RWPE1 (cell line): ENCODE measurements around the gene NELFB.
A peak's percentile ranks its signal among the peaks of the same experiment; 100 is the strongest.

Source experiments
- CTCF ChIA-PET: fragments of 350-600 bp; sonication (Branson Sonifier 250); formaldehyde crosslinking; extraction: SDS; loops from one replicate; lab custom pipeline; 2021; lab: Yijun Ruan, JAX
- POLR2A ChIA-PET: fragments of 400-600 bp; formaldehyde crosslinking; extraction: SDS; loops from one replicate; lab custom pipeline; 2020; ENCODE audit warnings: antibody characterized with exemption; ENCODE audit not compliant: low non-redundant PET; lab: Yijun Ruan, JAX
- DNase-seq: peaks from one replicate; pipeline ENCODE4 v3.0.0; 2012; ENCODE audit warnings: low spot score
- H3K27ac ChIP-seq: fragments of 450-650 bp; 2 replicates; pipeline ENCODE4 v1.5.1; 2017
- CTCF ChIP-seq: fragments of 450-650 bp; conservative IDR thresholded peaks from 2 replicates; pipeline ENCODE4 v1.5.1; 2017; ENCODE audit warnings: low read depth, mild to moderate bottlenecking

NELFB gene

DNA sequence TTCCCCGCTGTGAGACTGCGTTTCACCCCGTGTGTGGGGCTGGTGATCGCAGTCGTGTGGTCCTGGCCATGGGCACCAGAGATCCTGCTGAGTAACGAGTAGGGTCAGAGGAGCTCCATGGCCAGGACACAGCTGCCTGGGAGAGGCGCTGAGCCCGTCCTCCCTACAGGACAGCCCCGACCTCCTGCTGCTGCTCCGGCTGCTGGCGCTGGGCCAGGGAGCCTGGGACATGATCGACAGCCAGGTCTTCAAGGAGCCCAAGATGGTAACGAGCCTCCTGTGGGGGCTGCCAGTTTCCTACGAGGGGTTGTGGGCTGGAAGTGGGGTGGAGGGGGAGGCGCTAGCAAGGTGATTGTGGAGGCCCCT lies 11.0 kb downstream of the NELFB start:
- ChIA-PET CTCF (interaction anchor here (1.3 kb wide), 1 partner anchor 10 kb away, joined by 4 read pairs; no protein-coding TSS in a partner anchor), POLR2A (no interaction called here)
- peak overlapping the region; percentile 94 for H3K27ac ChIP-seq
- DNase-seq, result no peak
- TF ChIP-seq CTCF, result no peak

DNA sequence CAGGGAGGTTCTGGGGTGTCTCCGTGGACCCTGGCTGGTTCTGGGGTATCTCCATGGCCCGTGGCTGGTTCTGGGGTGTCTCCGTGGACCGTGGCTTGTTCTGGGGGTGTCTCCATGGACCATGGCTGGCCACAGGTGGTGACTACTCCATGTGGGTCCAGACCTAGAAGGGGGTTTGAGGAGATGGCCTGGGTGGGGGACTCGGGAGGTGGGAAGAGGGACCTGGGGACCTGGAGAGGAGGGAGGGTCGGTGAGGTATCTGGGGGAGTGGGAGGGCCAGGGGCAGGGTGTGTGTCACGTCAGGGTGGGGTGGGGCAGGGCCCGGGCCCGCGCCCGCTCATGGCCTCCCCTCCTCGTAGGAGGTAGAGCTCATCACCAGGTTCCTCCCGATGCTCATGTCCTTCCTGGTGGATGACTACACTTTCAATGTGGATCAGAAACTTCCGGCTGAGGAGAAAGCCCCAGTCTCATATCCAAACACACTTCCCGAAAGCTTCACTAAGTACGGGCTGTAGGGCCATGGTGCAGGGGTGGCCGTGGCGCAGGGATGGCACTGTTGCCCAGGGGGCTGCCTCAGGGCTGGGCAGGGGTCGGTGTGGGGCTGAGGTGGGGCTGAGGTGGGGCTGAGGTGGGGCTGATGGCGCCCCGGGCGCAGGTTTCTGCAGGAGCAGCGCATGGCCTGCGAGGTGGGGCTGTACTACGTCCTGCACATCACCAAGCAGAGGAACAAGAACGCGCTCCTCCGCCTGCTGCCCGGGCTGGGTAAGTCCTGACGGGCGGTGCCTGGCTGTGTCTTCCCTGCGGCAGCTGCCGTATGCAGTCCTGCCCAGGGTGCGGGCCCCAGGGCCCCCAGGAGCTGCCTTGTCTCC lies 11.7 kb downstream of the NELFB start:
- H3K27ac ChIP-seq, result peak overlapping the region; percentile 94
- POLR2A ChIA-PET, result interaction anchor here (0.6 kb wide), 1 partner anchor 12 kb away, joined by 3 read pairs; no protein-coding TSS in a partner anchor
- CTCF ChIA-PET, result interaction anchor here (1.3 kb wide), 1 partner anchor 10 kb away, joined by 4 read pairs; no protein-coding TSS in a partner anchor
- no peak for TF ChIP-seq CTCF
- no peak for DNase-seq

- H3K27ac ChIP-seq, result peak overlapping the region; percentile 94
- ChIA-PET POLR2A (interaction anchor here (0.6 kb wide), 1 partner anchor 178 kb away, joined by 4 read pairs; no protein-coding TSS in a partner anchor), CTCF (no interaction called here)
- no peak for TF ChIP-seq CTCF
- DNase-seq, result no peak
Observed at GRCh38 chr9:137267933-137268355, 12.8 kb downstream of the NELFB start.

- POLR2A ChIA-PET, result interaction anchor here (0.6 kb wide), 1 partner anchor 178 kb away, joined by 4 read pairs; no protein-coding TSS in a partner anchor
- no peak for DNase-seq
- CTCF ChIA-PET, result interaction anchor here (1.1 kb wide), 1 partner anchor 34 kb away, joined by 3 read pairs; no protein-coding TSS in a partner anchor
- no peak for TF ChIP-seq CTCF
- H3K27ac ChIP-seq, result peak overlapping the region; percentile 94
Observed at GRCh38 chr9:137268538-137269201, 13.5 kb downstream of the NELFB start.

- CTCF ChIA-PET, result interaction anchor here (0.7 to 1.1 kb wide), 2 partner anchors 8 to 35 kb away, joined by 3 read pairs; partner anchors contain the start of gene TOR4A
- TF ChIP-seq CTCF, result no peak
- POLR2A ChIA-PET, result interaction anchor here (0.5 kb wide), 1 partner anchor 180 kb away, joined by 3 read pairs; no protein-coding TSS in a partner anchor
Observed at GRCh38 chr9:137269231-137269772, 14.2 kb downstream of the NELFB start.

More at GRCh38 chr9:137269231-137269772, 14.2 kb downstream of the NELFB start:
- peak overlapping the region; percentile 94 for H3K27ac ChIP-seq
- DNase-seq, result no peak
